22Rv1 (cell line): ENCODE results near the gene MMP24.

ENCODE experiments used
- ZFX ChIP-seq: fragments of 450-650 bp; IDR thresholded peaks from 2 replicates; pipeline ENCODE4 v1.6.1; 2017; ENCODE audit warnings: antibody characterized with exemption, borderline replicate concordance
- TF ChIP-seq, protein P1 (sequence below): fragments of 450-650 bp; IDR thresholded peaks from 2 replicates; pipeline ENCODE4 v1.5.1; 2017; ENCODE audit warnings: mild to moderate bottlenecking

DNA sequence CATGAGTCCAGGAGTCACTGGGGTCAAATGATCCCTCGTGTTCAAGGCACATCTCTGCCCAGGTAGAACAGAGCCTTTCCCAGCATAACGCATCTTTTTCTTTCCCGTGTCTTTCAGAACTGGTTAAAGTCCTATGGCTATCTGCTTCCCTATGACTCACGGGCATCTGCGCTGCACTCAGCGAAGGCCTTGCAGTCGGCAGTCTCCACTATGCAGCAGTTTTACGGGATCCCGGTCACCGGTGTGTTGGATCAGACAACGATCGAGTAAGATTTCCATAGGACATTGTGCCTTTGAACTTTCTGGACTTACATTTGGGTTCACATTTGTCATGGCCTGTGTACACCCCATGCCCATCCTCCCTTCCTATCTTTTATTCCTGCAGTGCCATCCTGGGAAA lies 20.2 kb downstream of the MMP24 start:
- TF ChIP-seq, protein P1, sequence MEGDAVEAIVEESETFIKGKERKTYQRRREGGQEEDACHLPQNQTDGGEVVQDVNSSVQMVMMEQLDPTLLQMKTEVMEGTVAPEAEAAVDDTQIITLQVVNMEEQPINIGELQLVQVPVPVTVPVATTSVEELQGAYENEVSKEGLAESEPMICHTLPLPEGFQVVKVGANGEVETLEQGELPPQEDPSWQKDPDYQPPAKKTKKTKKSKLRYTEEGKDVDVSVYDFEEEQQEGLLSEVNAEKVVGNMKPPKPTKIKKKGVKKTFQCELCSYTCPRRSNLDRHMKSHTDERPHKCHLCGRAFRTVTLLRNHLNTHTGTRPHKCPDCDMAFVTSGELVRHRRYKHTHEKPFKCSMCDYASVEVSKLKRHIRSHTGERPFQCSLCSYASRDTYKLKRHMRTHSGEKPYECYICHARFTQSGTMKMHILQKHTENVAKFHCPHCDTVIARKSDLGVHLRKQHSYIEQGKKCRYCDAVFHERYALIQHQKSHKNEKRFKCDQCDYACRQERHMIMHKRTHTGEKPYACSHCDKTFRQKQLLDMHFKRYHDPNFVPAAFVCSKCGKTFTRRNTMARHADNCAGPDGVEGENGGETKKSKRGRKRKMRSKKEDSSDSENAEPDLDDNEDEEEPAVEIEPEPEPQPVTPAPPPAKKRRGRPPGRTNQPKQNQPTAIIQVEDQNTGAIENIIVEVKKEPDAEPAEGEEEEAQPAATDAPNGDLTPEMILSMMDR: no peak
- TF ChIP-seq ZFX: no peak
